Measurements from ENCODE around the gene TNFRSF4.

Gene TNFRSF4

GRCh38 chr1:1239227-1239613 is 25.3 kb upstream of the TNFRSF4 start:
- Histone ChIP-seq H3F3A (ENCODE audit: insufficient read depth, low read length) (no peaks in the 10 kb centered on the region), H3K27ac (ENCODE audit: low read depth, low read length, poor library complexity, severe bottlenecking) (no peak overlapping the region), H3K79me2 (ENCODE audit: insufficient read depth, low read length) (no peaks in the 10 kb centered on the region), H3K4me3 (ENCODE audit: low read depth, low read length, poor library complexity, severe bottlenecking) (no peak overlapping the region), H3K27me3 (ENCODE audit: insufficient read depth, low read length) (peaks cover 31% of the 10 kb centered on the region; the same call in 1 of the 2 replicates), H3K9me3 (ENCODE audit: low read length) (no peaks in the 10 kb centered on the region), H3K36me3 (ENCODE audit: insufficient read depth, low read length) (peaks cover 10% of the 10 kb centered on the region; the same call in 1 of the 2 replicates), H3K9me2 (ENCODE audit: low read depth, low read length) (no peaks in the 10 kb centered on the region), H2AFZ (ENCODE audit: low read length) (no peak overlapping the region), H3K4me1 (ENCODE audit: insufficient read depth, low read length, severe bottlenecking) (no peaks in the 10 kb centered on the region), H3K9ac (ENCODE audit: low read length) (no peak overlapping the region), H3K4me2 (ENCODE audit: low read length) (no peak overlapping the region), H4K20me1 (ENCODE audit: insufficient read depth, low read length) (no peaks in the 10 kb centered on the region)
- TF ChIP-seq CTCF (IDR thresholded peaks at IDR 0.05; ENCODE audit: low read length), result no peak
- no peak for TF ChIP-seq EZH2 (IDR thresholded peaks at IDR 0.05; ENCODE audit: borderline replicate concordance, low read length)

GRCh38 chr1:1238702-1239178 is 24.8 kb upstream of the TNFRSF4 start:
- Histone ChIP-seq H3F3A (ENCODE audit: insufficient read depth, low read length) (no peaks in the 10 kb centered on the region), H3K4me3 (ENCODE audit: low read depth, low read length, poor library complexity, severe bottlenecking) (no peak overlapping the region), H3K27ac (ENCODE audit: low read depth, low read length, poor library complexity, severe bottlenecking) (no peak overlapping the region), H3K4me1 (ENCODE audit: insufficient read depth, low read length, severe bottlenecking) (peaks cover 2% of the 10 kb centered on the region), H3K36me3 (ENCODE audit: insufficient read depth, low read length) (peaks cover 15% of the 10 kb centered on the region; the same call in 1 of the 2 replicates), H3K27me3 (ENCODE audit: insufficient read depth, low read length) (peaks cover 31% of the 10 kb centered on the region; the same call in 1 of the 2 replicates), H4K20me1 (ENCODE audit: insufficient read depth, low read length) (no peaks in the 10 kb centered on the region), H3K4me2 (ENCODE audit: low read length) (no peak overlapping the region), H3K9ac (ENCODE audit: low read length) (no peak overlapping the region), H2AFZ (ENCODE audit: low read length) (no peak overlapping the region), H3K79me2 (ENCODE audit: insufficient read depth, low read length) (no peaks in the 10 kb centered on the region), H3K9me3 (ENCODE audit: low read length) (no peaks in the 10 kb centered on the region), H3K9me2 (ENCODE audit: low read depth, low read length) (no peaks in the 10 kb centered on the region)
- TF ChIP-seq CTCF (IDR thresholded peaks at IDR 0.05; ENCODE audit: low read length) (no peak), EZH2 (IDR thresholded peaks at IDR 0.05; ENCODE audit: borderline replicate concordance, low read length) (no peak)

- no peak overlapping the region for H3K9ac ChIP-seq (ENCODE audit: low read length)
Measured at GRCh38 chr1:1237874-1238701, 24.1 kb upstream of the TNFRSF4 start.

More at GRCh38 chr1:1237874-1238701, 24.1 kb upstream of the TNFRSF4 start:
- H3K79me2 ChIP-seq (ENCODE audit: insufficient read depth, low read length), result no peaks in the 10 kb centered on the region
- peaks cover 9% of the 10 kb centered on the region for H3K4me1 ChIP-seq (ENCODE audit: insufficient read depth, low read length, severe bottlenecking)
- H3K27me3 ChIP-seq (ENCODE audit: insufficient read depth, low read length), result peaks cover 31% of the 10 kb centered on the region; the same call in 1 of the 2 replicates
- H4K20me1 ChIP-seq (ENCODE audit: insufficient read depth, low read length), result no peaks in the 10 kb centered on the region
- H3K9me3 ChIP-seq (ENCODE audit: low read length), result no peaks in the 10 kb centered on the region
- no peak overlapping the region for H3K27ac ChIP-seq (ENCODE audit: low read depth, low read length, poor library complexity, severe bottlenecking)
- no peak overlapping the region for H3K4me3 ChIP-seq (ENCODE audit: low read depth, low read length, poor library complexity, severe bottlenecking)
- H3F3A ChIP-seq (ENCODE audit: insufficient read depth, low read length), result no peaks in the 10 kb centered on the region
- no peak for TF ChIP-seq CTCF (IDR thresholded peaks at IDR 0.05; ENCODE audit: low read length)
- H2AFZ ChIP-seq (ENCODE audit: low read length), result no peak overlapping the region
- H3K36me3 ChIP-seq (ENCODE audit: insufficient read depth, low read length), result peaks cover 20% of the 10 kb centered on the region; the same call in 1 of the 2 replicates
- H3K4me2 ChIP-seq (ENCODE audit: low read length), result no peak overlapping the region
- no peaks in the 10 kb centered on the region for H3K9me2 ChIP-seq (ENCODE audit: low read depth, low read length)

All from OCI-LY1 (cell line).